Measurements from ENCODE around the gene CCDC167. TPM values are rescaled to one million over a fixed set of nuclear protein-coding genes. Genes with fewer than 3 reads are reported as not detected.

The CCDC167 gene
- total RNA-seq, 2 experiments from 2014 or later, result 81.4 to 138 TPM

GRCh38 chr6:37480951-37481534 is 18.6 kb downstream of the CCDC167 start:
- H3K4me1 ChIP-seq (ENCODE audit: insufficient read depth, low read length, poor library complexity, severe bottlenecking), result no peaks in the 10 kb centered on the region
- H3K9me3 ChIP-seq (ENCODE audit: low read length), result no peaks in the 10 kb centered on the region
- H4K20me1 ChIP-seq (ENCODE audit: insufficient read depth, low read length), result no peaks in the 10 kb centered on the region
- POLR2A ChIA-PET, result interaction anchor here (0.7 kb wide), 2 partner anchors 139 to 179 kb away, joined by 3 to 8 read pairs; no protein-coding TSS in a partner anchor
- no peak overlapping the region for H2AFZ ChIP-seq (ENCODE audit: low read length)
- TF ChIP-seq CTCF (conservative IDR thresholded peaks at IDR 0.05; ENCODE audit: low read length) (no peak), EZH2phosphoT487 (IDR thresholded peaks at IDR 0.05; ENCODE audit: borderline replicate concordance, low read depth, low read length) (no peak)
- no peak for DNase-seq (ENCODE audit: low spot score)
- no peak overlapping the region for H3K4me3 ChIP-seq (ENCODE audit: low read depth, low read length, poor library complexity, severe bottlenecking)
- CTCF ChIA-PET (ENCODE audit: unreplicated experiment), result no interaction called here
- intact Hi-C loops (cut with micrococcal nuclease; ENCODE audit: unreplicated experiment), result loop anchor here (5.0 kb wide), 2 partner anchors 51 to 99 kb away; no protein-coding TSS in a partner anchor
- no peak overlapping the region for H3K4me2 ChIP-seq (ENCODE audit: low read length)
- H3K79me2 ChIP-seq (ENCODE audit: insufficient read depth, low read depth, low read length), result no peaks in the 10 kb centered on the region
- no peak overlapping the region for H3K27ac ChIP-seq (ENCODE audit: low read depth, low read length, poor library complexity, severe bottlenecking)
- H3K36me3 ChIP-seq (ENCODE audit: insufficient read depth, low read length), result peaks cover 77% of the 10 kb centered on the region
- no TSS peak for BruUV-seq (replicated peaks)
- no peaks in the 10 kb centered on the region for H3K9me2 ChIP-seq (ENCODE audit: insufficient read depth, low read length)

GRCh38 chr6:37480118-37480736 is 19.5 kb downstream of the CCDC167 start:
- no peaks in the 10 kb centered on the region for H3K79me2 ChIP-seq (ENCODE audit: insufficient read depth, low read depth, low read length)
- ChIA-PET CTCF (ENCODE audit: unreplicated experiment) (no interaction called here), POLR2A (interaction anchor here (0.7 kb wide), 2 partner anchors 139 to 180 kb away, joined by 3 to 8 read pairs; no protein-coding TSS in a partner anchor)
- H3K27ac ChIP-seq (ENCODE audit: low read depth, low read length, poor library complexity, severe bottlenecking), result no peak overlapping the region
- no peaks in the 10 kb centered on the region for H4K20me1 ChIP-seq (ENCODE audit: insufficient read depth, low read length)
- no peaks in the 10 kb centered on the region for H3K9me3 ChIP-seq (ENCODE audit: low read length)
- H3K9me2 ChIP-seq (ENCODE audit: insufficient read depth, low read length), result no peaks in the 10 kb centered on the region
- no peaks in the 10 kb centered on the region for H3K4me1 ChIP-seq (ENCODE audit: insufficient read depth, low read length, poor library complexity, severe bottlenecking)
- no peak overlapping the region for H3K4me2 ChIP-seq (ENCODE audit: low read length)
- BruUV-seq (replicated peaks), result no TSS peak
- no peak overlapping the region for H3K4me3 ChIP-seq (ENCODE audit: low read depth, low read length, poor library complexity, severe bottlenecking)
- intact Hi-C loops (cut with micrococcal nuclease; ENCODE audit: unreplicated experiment), result loop anchor here (5.0 kb wide), 2 partner anchors 52 to 98 kb away; no protein-coding TSS in a partner anchor
- H3K36me3 ChIP-seq (ENCODE audit: insufficient read depth, low read length), result peaks cover 85% of the 10 kb centered on the region
- no peak for DNase-seq (ENCODE audit: low spot score)
- no peak overlapping the region for H2AFZ ChIP-seq (ENCODE audit: low read length)
- TF ChIP-seq CTCF (conservative IDR thresholded peaks at IDR 0.05; ENCODE audit: low read length) (no peak), EZH2phosphoT487 (IDR thresholded peaks at IDR 0.05; ENCODE audit: borderline replicate concordance, low read depth, low read length) (no peak)

- H2AFZ ChIP-seq (ENCODE audit: low read length), result no peak overlapping the region
- no peaks in the 10 kb centered on the region for H3K9me2 ChIP-seq (ENCODE audit: insufficient read depth, low read length)
- H3K27ac ChIP-seq (ENCODE audit: low read depth, low read length, poor library complexity, severe bottlenecking), result no peak overlapping the region
- no peak for DNase-seq (ENCODE audit: low spot score)
- CTCF ChIA-PET (ENCODE audit: unreplicated experiment), result no interaction called here
- H4K20me1 ChIP-seq (ENCODE audit: insufficient read depth, low read length), result no peaks in the 10 kb centered on the region
- H3K79me2 ChIP-seq (ENCODE audit: insufficient read depth, low read depth, low read length), result no peaks in the 10 kb centered on the region
- no peak overlapping the region for H3K4me2 ChIP-seq (ENCODE audit: low read length)
- POLR2A ChIA-PET, result no interaction called here
- BruUV-seq (replicated peaks), result no TSS peak
- intact Hi-C loops (cut with micrococcal nuclease; ENCODE audit: unreplicated experiment), result no loop called here
- no peak overlapping the region for H3K4me3 ChIP-seq (ENCODE audit: low read depth, low read length, poor library complexity, severe bottlenecking)
- H3K9me3 ChIP-seq (ENCODE audit: low read length), result no peaks in the 10 kb centered on the region
- H3K36me3 ChIP-seq (ENCODE audit: insufficient read depth, low read length), result peaks cover 90% of the 10 kb centered on the region
- H3K4me1 ChIP-seq (ENCODE audit: insufficient read depth, low read length, poor library complexity, severe bottlenecking), result no peaks in the 10 kb centered on the region
- TF ChIP-seq EZH2phosphoT487 (IDR thresholded peaks at IDR 0.05; ENCODE audit: borderline replicate concordance, low read depth, low read length) (no peak), CTCF (conservative IDR thresholded peaks at IDR 0.05; ENCODE audit: low read length) (no peak)
These were observed 20.3 kb downstream of the CCDC167 start for GRCh38 chr6:37479266-37479854.

Data from OCI-LY7 (cell line).